ENCODE results near the gene STON2. TPM values are rescaled to one million over a fixed set of nuclear protein-coding genes. Genes with fewer than 3 reads are reported as not detected.

STON2 gene
- total and polyA plus RNA-seq, 3 experiments from 2014 or later, result 0.22 TPM; not detected in 2

DNA sequence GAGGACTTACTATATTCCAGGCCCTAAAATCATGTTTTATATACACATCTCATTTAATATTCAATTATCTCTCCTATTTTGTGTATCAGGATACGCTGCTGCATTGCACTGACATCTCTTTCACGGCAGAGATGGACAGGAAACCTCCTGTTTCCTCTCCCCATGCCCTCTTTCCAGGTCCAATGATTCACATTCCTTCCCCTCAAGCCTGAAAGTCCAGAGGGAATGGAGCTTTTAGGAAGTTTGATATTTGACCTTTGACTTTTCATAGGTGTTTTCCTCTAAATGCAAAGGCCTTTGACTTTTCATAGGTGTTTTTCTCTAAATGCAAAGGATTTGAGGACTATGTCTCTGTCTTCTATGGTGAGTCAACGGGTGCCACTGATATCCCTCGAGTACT lies 89.5 kb downstream of the STON2 start:
- H3K9me3 ChIP-seq (ENCODE audit: low read length), result no peaks in the 10 kb centered on the region
- H3K36me3 ChIP-seq (ENCODE audit: insufficient read depth, low read length), result no peaks in the 10 kb centered on the region
- H3K9me3 Mint-ChIP-seq, result peaks cover 0 to 2% (median 0%) of the 10 kb centered on the region in 5 donors
- no peak overlapping the region for H3K4me3 Mint-ChIP-seq
- H3K4me1 Mint-ChIP-seq, result no peaks in the 10 kb centered on the region
- ChIA-PET POLR2A (no interaction called here), CTCF (no interaction called here)
- no peaks in the 10 kb centered on the region for H3K36me3 Mint-ChIP-seq
- no peak overlapping the region for H3K27ac ChIP-seq (ENCODE audit: low read depth, low read length)
- no peak for DNase-seq
- no peak overlapping the region for H3K27ac Mint-ChIP-seq
- no peaks in the 10 kb centered on the region for H3K4me1 ChIP-seq (ENCODE audit: insufficient read depth, low read length)
- no peak overlapping the region for H3K4me3 ChIP-seq (ENCODE audit: low read length)
- no peaks in the 10 kb centered on the region for H3K27me3 ChIP-seq (ENCODE audit: insufficient read depth, low read length, poor library complexity, severe bottlenecking)
- peaks cover 5 to 26% of the 10 kb centered on the region in 2 donors for H3K27me3 Mint-ChIP-seq

DNA sequence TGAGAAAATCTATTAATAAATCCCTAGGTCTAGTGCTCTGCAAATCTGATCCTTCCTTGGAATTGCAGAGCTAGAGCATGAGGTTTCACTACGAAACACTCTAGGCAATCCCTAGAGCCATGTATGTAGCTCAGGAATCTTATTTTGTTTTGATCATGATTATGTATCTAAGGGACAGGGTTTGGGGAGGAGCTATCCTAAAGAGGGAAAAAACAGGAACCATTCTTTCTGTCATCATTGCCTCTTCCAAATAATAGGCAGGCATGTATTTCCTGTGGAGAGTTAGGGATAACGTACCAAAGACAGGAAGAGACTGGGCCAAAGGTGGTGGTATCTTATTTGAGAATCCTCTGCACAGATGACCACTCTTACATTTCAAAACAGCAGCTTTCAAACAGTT lies 90.6 kb downstream of the STON2 start:
- CTCF ChIA-PET, result interaction anchor here (1.3 kb wide), 1 partner anchor 155 kb away, joined by 3 read pairs; no protein-coding TSS in a partner anchor

DNA sequence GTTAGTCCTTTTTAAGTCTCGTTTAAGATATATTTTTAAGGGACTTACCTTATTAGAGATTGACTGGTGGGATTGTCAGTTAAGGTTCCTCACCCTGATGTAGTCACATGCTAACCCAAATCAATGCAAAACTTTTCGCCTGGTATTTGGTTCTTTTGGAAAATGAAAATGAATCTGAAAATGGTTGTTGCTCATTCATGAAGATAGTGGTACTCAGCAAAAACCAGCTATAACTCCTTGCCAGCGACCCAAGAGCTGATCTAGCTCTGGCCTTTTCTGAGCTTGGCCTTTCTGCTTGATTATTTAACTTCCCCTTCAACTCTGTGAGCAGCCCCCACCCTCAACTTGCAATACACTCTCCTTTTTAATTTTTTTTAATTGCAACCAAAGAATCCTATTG lies 94.4 kb downstream of the STON2 start:
- no peak overlapping the region for H3K4me3 Mint-ChIP-seq
- Histone ChIP-seq H3K36me3 (ENCODE audit: insufficient read depth, low read length) (no peaks in the 10 kb centered on the region), H3K4me3 (ENCODE audit: low read length) (no peak overlapping the region), H3K27me3 (ENCODE audit: insufficient read depth, low read length, poor library complexity, severe bottlenecking) (no peaks in the 10 kb centered on the region), H3K9me3 (ENCODE audit: low read length) (no peaks in the 10 kb centered on the region), H3K4me1 (ENCODE audit: insufficient read depth, low read length) (no peaks in the 10 kb centered on the region), H3K27ac (ENCODE audit: low read depth, low read length) (no peak overlapping the region)
- no peaks in the 10 kb centered on the region for H3K36me3 Mint-ChIP-seq
- H3K9me3 Mint-ChIP-seq, result no peaks in the 10 kb centered on the region
- POLR2A ChIA-PET, result no interaction called here
- H3K4me1 Mint-ChIP-seq, result no peaks in the 10 kb centered on the region
- no peak for DNase-seq
- peaks cover 7 to 10% of the 10 kb centered on the region in 2 donors for H3K27me3 Mint-ChIP-seq
- CTCF ChIA-PET, result interaction anchor here (1.6 kb wide), 1 partner anchor 19 kb away, joined by 3 read pairs; no protein-coding TSS in a partner anchor
- no peak overlapping the region for H3K27ac Mint-ChIP-seq

More for the DNA sequence above, 90.6 kb downstream of the STON2 start:
- DNase-seq, result no peak
- Mint-ChIP-seq H3K4me1 (no peaks in the 10 kb centered on the region), H3K4me3 (no peak overlapping the region), H3K9me3 (peaks cover 0 to 2% (median 0%) of the 10 kb centered on the region in 5 donors), H3K36me3 (no peaks in the 10 kb centered on the region), H3K27ac (no peak overlapping the region), H3K27me3 (peaks cover 5 to 28% of the 10 kb centered on the region in 2 donors)
- Histone ChIP-seq H3K4me1 (ENCODE audit: insufficient read depth, low read length) (no peaks in the 10 kb centered on the region), H3K4me3 (ENCODE audit: low read length) (no peak overlapping the region), H3K9me3 (ENCODE audit: low read length) (no peaks in the 10 kb centered on the region), H3K27me3 (ENCODE audit: insufficient read depth, low read length, poor library complexity, severe bottlenecking) (no peaks in the 10 kb centered on the region), H3K27ac (ENCODE audit: low read depth, low read length) (no peak overlapping the region), H3K36me3 (ENCODE audit: insufficient read depth, low read length) (no peaks in the 10 kb centered on the region)
- POLR2A ChIA-PET, result no interaction called here

DNA sequence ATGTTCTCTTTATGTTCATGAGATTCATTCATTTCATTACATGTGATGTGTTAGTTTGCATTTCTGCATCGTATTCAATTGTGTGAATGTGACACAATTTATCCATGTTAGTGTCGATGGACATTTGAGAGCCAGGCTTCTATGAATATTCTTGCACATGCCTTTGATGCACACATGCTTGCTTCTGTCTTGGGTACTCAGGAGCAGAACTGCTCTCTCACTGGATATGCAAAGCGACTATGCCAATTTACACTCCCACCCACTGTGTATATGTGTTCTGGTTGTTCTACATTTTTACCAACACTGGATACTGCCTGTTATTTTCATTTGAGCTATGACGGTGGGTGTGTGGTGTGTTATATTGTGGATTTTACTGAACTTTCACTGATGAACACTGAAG lies 95.1 kb downstream of the STON2 start:
- H3K4me1 Mint-ChIP-seq, result no peaks in the 10 kb centered on the region

DNA sequence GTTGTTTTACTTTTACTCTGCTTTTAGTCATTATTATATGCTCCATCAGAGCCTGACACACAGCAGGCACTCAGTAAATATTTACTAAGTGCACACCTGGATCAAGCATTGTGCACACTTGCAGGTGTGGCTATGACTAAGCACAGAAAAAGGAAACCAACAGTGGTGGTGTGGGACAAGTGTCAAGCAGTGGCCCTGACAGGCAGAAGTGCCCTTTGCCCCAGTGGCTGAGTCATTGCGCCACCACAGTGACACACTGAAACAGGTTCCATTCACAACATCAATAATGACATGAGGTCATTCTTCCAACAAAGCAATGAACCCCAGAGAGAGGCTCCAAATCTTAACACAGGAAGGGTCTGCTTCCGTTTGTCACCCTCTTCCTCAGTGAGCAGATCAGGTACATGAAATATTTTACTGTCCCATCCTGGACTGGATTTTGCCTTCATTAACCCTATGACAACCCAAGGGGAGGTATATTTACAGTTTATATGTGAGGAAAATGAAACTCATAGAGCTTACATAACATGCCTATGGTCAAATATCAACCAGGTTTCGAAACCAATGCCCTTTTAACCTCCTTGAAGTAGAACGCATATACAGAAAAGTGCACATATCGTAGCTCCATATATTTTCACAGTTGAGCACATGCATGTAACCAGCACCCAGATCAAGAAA lies 96.7 kb downstream of the STON2 start:
- ChIA-PET CTCF (no interaction called here), POLR2A (no interaction called here)
- no peak overlapping the region for H3K4me3 ChIP-seq (ENCODE audit: low read length)
- peak in 1 of 5 donors; percentile 46 for DNase-seq
- H3K36me3 ChIP-seq (ENCODE audit: insufficient read depth, low read length), result no peaks in the 10 kb centered on the region
- Mint-ChIP-seq H3K36me3 (no peaks in the 10 kb centered on the region), H3K4me3 (no peak overlapping the region), H3K4me1 (no peaks in the 10 kb centered on the region), H3K9me3 (no peaks in the 10 kb centered on the region), H3K27ac (no peak overlapping the region), H3K27me3 (peaks cover 3 to 5% of the 10 kb centered on the region in 2 donors)
- no peaks in the 10 kb centered on the region for H3K27me3 ChIP-seq (ENCODE audit: insufficient read depth, low read length, poor library complexity, severe bottlenecking)
- H3K9me3 ChIP-seq (ENCODE audit: low read length), result no peaks in the 10 kb centered on the region
- H3K27ac ChIP-seq (ENCODE audit: low read depth, low read length), result no peak overlapping the region
- no peaks in the 10 kb centered on the region for H3K4me1 ChIP-seq (ENCODE audit: insufficient read depth, low read length)

More for the DNA sequence above, 95.1 kb downstream of the STON2 start:
- no peak for DNase-seq
- H3K4me3 ChIP-seq (ENCODE audit: low read length), result no peak overlapping the region
- Mint-ChIP-seq H3K27me3 (peaks cover 3 to 5% of the 10 kb centered on the region in 2 donors), H3K27ac (no peak overlapping the region), H3K36me3 (no peaks in the 10 kb centered on the region), H3K9me3 (no peaks in the 10 kb centered on the region), H3K4me3 (no peak overlapping the region)
- no peak overlapping the region for H3K27ac ChIP-seq (ENCODE audit: low read depth, low read length)
- H3K9me3 ChIP-seq (ENCODE audit: low read length), result no peaks in the 10 kb centered on the region
- no peaks in the 10 kb centered on the region for H3K4me1 ChIP-seq (ENCODE audit: insufficient read depth, low read length)
- H3K27me3 ChIP-seq (ENCODE audit: insufficient read depth, low read length, poor library complexity, severe bottlenecking), result no peaks in the 10 kb centered on the region
- ChIA-PET POLR2A (no interaction called here), CTCF (no interaction called here)
- H3K36me3 ChIP-seq (ENCODE audit: insufficient read depth, low read length), result no peaks in the 10 kb centered on the region

DNA sequence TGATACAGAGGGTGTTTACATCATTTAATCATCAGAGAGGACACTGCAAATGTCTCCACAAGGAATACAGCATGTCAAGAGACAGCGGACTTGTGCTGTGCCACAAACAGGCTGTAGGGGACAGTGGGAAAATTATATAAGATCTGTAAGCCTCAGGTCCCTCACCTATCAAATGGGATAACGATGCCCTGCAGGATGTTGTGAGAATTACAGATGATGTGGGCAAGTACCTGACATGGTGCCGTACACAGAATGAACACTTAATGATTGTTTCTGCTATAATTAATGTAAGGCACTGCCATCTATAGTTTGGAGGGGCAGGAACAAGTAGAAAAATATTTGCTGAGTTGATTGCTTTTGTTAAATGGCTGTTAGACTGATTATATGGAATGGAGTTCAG lies 97.5 kb downstream of the STON2 start:
- no peaks in the 10 kb centered on the region for H3K36me3 Mint-ChIP-seq
- peaks cover 3 to 5% of the 10 kb centered on the region in 2 donors for H3K27me3 Mint-ChIP-seq
- H3K4me3 ChIP-seq (ENCODE audit: low read length), result no peak overlapping the region
- no peaks in the 10 kb centered on the region for H3K36me3 ChIP-seq (ENCODE audit: insufficient read depth, low read length)
- no peaks in the 10 kb centered on the region for H3K4me1 ChIP-seq (ENCODE audit: insufficient read depth, low read length)
- DNase-seq, result no peak
- no peaks in the 10 kb centered on the region for H3K4me1 Mint-ChIP-seq
- H3K4me3 Mint-ChIP-seq, result no peak overlapping the region
- no peaks in the 10 kb centered on the region for H3K9me3 Mint-ChIP-seq
- POLR2A ChIA-PET, result no interaction called here
- no peaks in the 10 kb centered on the region for H3K9me3 ChIP-seq (ENCODE audit: low read length)
- H3K27ac ChIP-seq (ENCODE audit: low read depth, low read length), result no peak overlapping the region
- CTCF ChIA-PET, result no interaction called here
- no peaks in the 10 kb centered on the region for H3K27me3 ChIP-seq (ENCODE audit: insufficient read depth, low read length, poor library complexity, severe bottlenecking)
- H3K27ac Mint-ChIP-seq, result no peak overlapping the region

DNA sequence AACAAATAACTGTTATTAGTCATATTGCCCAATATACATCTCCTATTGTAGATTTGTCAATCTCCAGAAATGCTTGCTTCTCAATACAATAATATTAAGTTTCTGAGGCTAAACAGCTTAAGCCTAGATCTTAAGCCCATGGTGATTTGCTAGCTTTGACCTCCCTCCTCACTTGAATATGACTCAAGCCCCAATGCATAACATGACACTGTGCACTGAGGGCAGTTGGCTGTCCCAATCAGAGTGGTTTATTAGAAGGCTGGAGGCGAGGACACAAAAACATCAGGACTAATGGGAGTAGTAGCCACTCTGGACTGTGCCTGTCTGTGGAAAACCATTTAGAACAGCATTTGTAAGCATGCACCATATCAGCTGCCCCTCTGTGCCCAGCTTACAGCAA lies 98.3 kb downstream of the STON2 start:
- Mint-ChIP-seq H3K27ac (no peak overlapping the region), H3K4me3 (no peak overlapping the region), H3K9me3 (no peaks in the 10 kb centered on the region), H3K27me3 (peaks cover 3 to 9% of the 10 kb centered on the region in 2 donors), H3K4me1 (no peaks in the 10 kb centered on the region), H3K36me3 (no peaks in the 10 kb centered on the region)
- Histone ChIP-seq H3K4me1 (ENCODE audit: insufficient read depth, low read length) (no peaks in the 10 kb centered on the region), H3K27ac (ENCODE audit: low read depth, low read length) (no peak overlapping the region), H3K36me3 (ENCODE audit: insufficient read depth, low read length) (no peaks in the 10 kb centered on the region), H3K4me3 (ENCODE audit: low read length) (no peak overlapping the region), H3K9me3 (ENCODE audit: low read length) (no peaks in the 10 kb centered on the region), H3K27me3 (ENCODE audit: insufficient read depth, low read length, poor library complexity, severe bottlenecking) (no peaks in the 10 kb centered on the region)
- no peak for DNase-seq
- CTCF ChIA-PET, result no interaction called here
- POLR2A ChIA-PET, result interaction anchor here (0.6 kb wide), 1 partner anchor 58 kb away, joined by 3 read pairs; no protein-coding TSS in a partner anchor

DNA sequence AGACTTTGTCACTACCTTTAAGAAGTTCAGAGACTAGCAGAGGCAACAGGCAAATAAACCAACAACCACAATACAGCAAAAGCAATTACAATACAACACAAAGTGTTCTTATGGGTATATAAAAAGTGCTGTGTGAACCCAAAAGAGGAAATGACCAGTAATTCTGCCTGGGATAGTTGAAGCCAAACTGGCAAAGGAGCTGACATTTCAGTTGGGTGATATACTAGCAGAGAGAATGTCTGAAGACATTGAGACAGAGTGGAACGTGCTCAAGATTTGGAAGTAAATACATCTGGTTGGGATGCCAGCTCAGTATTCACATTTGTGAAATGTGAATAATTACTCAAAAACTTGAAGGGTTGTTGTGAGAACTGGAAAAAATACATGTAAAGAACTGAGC lies 98.8 kb downstream of the STON2 start:
- Histone ChIP-seq H3K27me3 (ENCODE audit: insufficient read depth, low read length, poor library complexity, severe bottlenecking) (no peaks in the 10 kb centered on the region), H3K4me3 (ENCODE audit: low read length) (no peak overlapping the region), H3K36me3 (ENCODE audit: insufficient read depth, low read length) (no peaks in the 10 kb centered on the region), H3K9me3 (ENCODE audit: low read length) (no peaks in the 10 kb centered on the region), H3K27ac (ENCODE audit: low read depth, low read length) (no peak overlapping the region), H3K4me1 (ENCODE audit: insufficient read depth, low read length) (no peaks in the 10 kb centered on the region)
- Mint-ChIP-seq H3K27ac (no peak overlapping the region), H3K4me1 (no peaks in the 10 kb centered on the region), H3K36me3 (no peaks in the 10 kb centered on the region), H3K4me3 (no peak overlapping the region), H3K27me3 (peaks cover 4 to 9% of the 10 kb centered on the region in 2 donors), H3K9me3 (no peaks in the 10 kb centered on the region)
- no peak for DNase-seq
- ChIA-PET CTCF (no interaction called here), POLR2A (interaction anchor here (0.6 kb wide), 1 partner anchor 58 kb away, joined by 3 read pairs; no protein-coding TSS in a partner anchor)

Measured in CD8-positive, alpha-beta memory T cell (primary cell).